HCT116 (cell line): ENCODE results near the gene QRICH1. TPM values are rescaled to one million over a fixed set of nuclear protein-coding genes. Genes with fewer than 3 reads are reported as not detected.

Source experiments
- ATAC-seq: fragments of 200-7000 bp; cut with Tn5 transposase; 2 replicates; pipeline ENCODE4 v1.9.1; 2020; ENCODE audit warnings: mild to moderate bottlenecking, moderate library complexity
- BruUV-seq: library from RNA; stranded (reverse); fragments of 400-500 nt; replicated peaks from 2 replicates; lab custom pipeline; 2021; lab: Mats Ljungman, UMichigan
- CTCF ChIA-PET: fragments of 300-600 bp; sonication (Branson Sonifier 250); formaldehyde crosslinking; loops from one replicate; lab custom pipeline; 2021; ENCODE audit warnings: antibody characterized with exemption; lab: Charles Lee
- POLR2A ChIA-PET: fragments of 300-600, 350-600 bp; sonication (Branson Sonifier 250); formaldehyde crosslinking; loops from one replicate; lab custom pipeline; 2021; ENCODE audit warnings: antibody characterized with exemption; lab: Charles Lee
- RAD21 ChIA-PET, 2 experiments: fragments of 300-600 bp; sonication (Branson Sonifier 250); formaldehyde crosslinking; loops; one replicate each; lab custom pipeline; 2023; ENCODE audit warnings: low total read pairs in 2 of 2; ENCODE audit not compliant: uncharacterized antibody in 2 of 2, unreplicated experiment in 2 of 2, low non-redundant PET in 1 of 2; lab: Charles Lee
- DNase-seq: peaks from one replicate; pipeline ENCODE4 v3.0.0-alpha.2; 2010; ENCODE audit warnings: low read depth, low spot score
- H2AFZ ChIP-seq: fragments of 200-600 bp; shearing (Covaris generic), sonication (generic); 2 replicates; pipeline ENCODE4 v1.6.1; 2017; ENCODE audit warnings: low read depth, mixed run types, mixed read lengths, antibody characterized with exemption, low read length; ENCODE audit not compliant: poor library complexity, severe bottlenecking
- H3K27ac ChIP-seq: 2 replicates; pipeline ENCODE4 v1.5.1; 2012; ENCODE audit warnings: low read depth, low read length
- H3K27me3 ChIP-seq: fragments of 200-600 bp; sonication (generic); 2 replicates; pipeline ENCODE4 v1.6.1; 2016; ENCODE audit warnings: mixed run types, low read length, mixed read lengths; ENCODE audit not compliant: insufficient read depth
- H3K36me3 ChIP-seq, 2 experiments: fragments of 200-500 bp in 1 of 2; fragments of 200-600 bp in 1 of 2; sonication (Bioruptor generic) in 1 of 2; sonication (generic) in 1 of 2; 2 replicates each; pipeline versions ENCODE4 v1.5.1 to v1.6.1; 2014 to 2016; ENCODE audit warnings: low read length in 2 of 2, inconsistent platforms in 1 of 2, mixed read lengths in 1 of 2, mixed run types in 1 of 2; ENCODE audit not compliant: insufficient read depth in 2 of 2, control insufficient read depth in 1 of 2
- H3K4me1 ChIP-seq, 2 experiments: fragments of 200-600 bp in 1 of 2; sonication (generic) in 1 of 2; 2 replicates each; pipeline versions ENCODE4 v1.5.1 to v1.6.1; 2012 to 2017; ENCODE audit warnings: low read length in 2 of 2, inconsistent platforms in 1 of 2, mild to moderate bottlenecking in 1 of 2, mixed read lengths in 1 of 2, mixed run types in 1 of 2, moderate library complexity in 1 of 2; ENCODE audit not compliant: insufficient read depth in 2 of 2, control insufficient read depth in 1 of 2
- H3K4me2 ChIP-seq: fragments of 200-600 bp; sonication (generic); 2 replicates; pipeline ENCODE4 v1.6.1; 2017; ENCODE audit warnings: mixed run types, low read length, mixed read lengths
- H3K4me3 ChIP-seq, 2 experiments: fragments of 200-600 bp in 1 of 2; sonication (generic) in 1 of 2; replicated peaks in 1 of 2; 2 replicates each; pipeline ENCODE4 v1.5.1; 2011 to 2016; ENCODE audit warnings: low read length in 2 of 2, control low read depth in 1 of 2, low read depth in 1 of 2, mild to moderate bottlenecking in 1 of 2, mixed read lengths in 1 of 2, mixed run types in 1 of 2
- H3K79me2 ChIP-seq: fragments of 200-600 bp; sonication (generic); 2 replicates; pipeline ENCODE4 v1.6.1; 2017; ENCODE audit warnings: mild to moderate bottlenecking, mixed run types, low read length, moderate library complexity, mixed read lengths; ENCODE audit not compliant: insufficient read depth
- H3K9ac ChIP-seq: fragments of 200-600 bp; sonication (generic); 2 replicates; pipeline ENCODE4 v1.6.1; 2016; ENCODE audit warnings: low read length, mixed read lengths
- H3K9me2 ChIP-seq: fragments of 200-600 bp; sonication (generic), shearing (Covaris generic); 2 replicates; pipeline ENCODE4 v1.6.1; 2017; ENCODE audit warnings: mixed run types, mild to moderate bottlenecking, moderate library complexity; ENCODE audit not compliant: insufficient read depth
- H3K9me3 ChIP-seq, 2 experiments: fragments of 200-500 bp in 1 of 2; fragments of 200-600 bp in 1 of 2; sonication (Bioruptor generic) in 1 of 2; sonication (generic) in 1 of 2; 2 replicates each; pipeline ENCODE4 v1.6.1; 2014 to 2017; ENCODE audit warnings: low read length in 2 of 2, mixed read lengths in 2 of 2, inconsistent platforms in 1 of 2, low read depth in 1 of 2, mild to moderate bottlenecking in 1 of 2, mixed run types in 1 of 2, moderate library complexity in 1 of 2; ENCODE audit not compliant: control insufficient read depth in 1 of 2, insufficient read depth in 1 of 2
- H4K20me1 ChIP-seq: fragments of 200-600 bp; sonication (generic), shearing (Covaris generic); 2 replicates; pipeline ENCODE4 v1.6.1; 2017; ENCODE audit warnings: mixed run types, mild to moderate bottlenecking, moderate library complexity; ENCODE audit not compliant: insufficient read depth
- CBX3 ChIP-seq: IDR thresholded peaks from 2 replicates; pipeline ENCODE4 v1.6.1; 2012; ENCODE audit warnings: low read depth
- CEBPB ChIP-seq: IDR thresholded peaks from 2 replicates; pipeline ENCODE4 v1.6.1; 2012; ENCODE audit warnings: low read depth
- EGR1 ChIP-seq: IDR thresholded peaks from 2 replicates; pipeline ENCODE4 v1.6.1; 2012; ENCODE audit warnings: low read depth
- EZH2 ChIP-seq: fragments of 200-600 bp; sonication (generic); IDR thresholded peaks from 2 replicates; pipeline ENCODE4 v1.6.1; 2017; ENCODE audit warnings: antibody characterized with exemption, mixed run types
- EZH2phosphoT487 ChIP-seq: fragments of 200-600 bp; IDR thresholded peaks from 2 replicates; pipeline ENCODE4 v1.6.1; 2018; ENCODE audit warnings: antibody characterized with exemption, borderline replicate concordance
- JUND ChIP-seq: IDR thresholded peaks from 2 replicates; pipeline ENCODE4 v1.6.1; 2012
- MAX ChIP-seq: IDR thresholded peaks from 2 replicates; pipeline ENCODE4 v1.6.1; 2012
- POLR2A ChIP-seq: IDR thresholded peaks from 2 replicates; pipeline ENCODE4 v1.7.0; 2011; ENCODE audit warnings: borderline replicate concordance; ENCODE audit not compliant: insufficient read depth, insufficient read length; ENCODE audit errors: extremely low read depth
- POLR2AphosphoS5 ChIP-seq: IDR thresholded peaks from 2 replicates; pipeline ENCODE4 v1.6.1; 2011; ENCODE audit warnings: mild to moderate bottlenecking, low read depth, low read length, moderate library complexity
- RAD21 ChIP-seq: IDR thresholded peaks from 2 replicates; pipeline ENCODE4 v1.6.1; 2012; ENCODE audit warnings: low read depth, mild to moderate bottlenecking
- REST ChIP-seq: IDR thresholded peaks from 2 replicates; pipeline ENCODE4 v1.6.1; 2012; ENCODE audit warnings: low read depth
- SIN3A ChIP-seq: IDR thresholded peaks from 2 replicates; pipeline ENCODE4 v1.6.1; 2012; ENCODE audit warnings: low read depth
- SRF ChIP-seq: IDR thresholded peaks from 2 replicates; pipeline ENCODE4 v1.6.1; 2012; ENCODE audit warnings: low read depth
- YY1 ChIP-seq: IDR thresholded peaks from 2 replicates; pipeline ENCODE4 v1.6.1; 2011; ENCODE audit warnings: low read length, low read depth, moderate library complexity, mild to moderate bottlenecking; ENCODE audit not compliant: insufficient replicate concordance; ENCODE audit errors: extremely low read depth
- ZBTB33 ChIP-seq: IDR thresholded peaks from 2 replicates; pipeline ENCODE4 v1.6.1; 2011; ENCODE audit warnings: mild to moderate bottlenecking, low read length, moderate library complexity; ENCODE audit not compliant: insufficient replicate concordance; ENCODE audit errors: extremely low read depth
- ZNF274 ChIP-seq: fragments of 200-500 bp; sonication (Bioruptor generic); IDR thresholded peaks from 2 replicates; pipeline ENCODE4 v1.6.1; 2014; ENCODE audit warnings: mild to moderate bottlenecking, low read depth, low read length, inconsistent platforms
- intact Hi-C: fragments of 100-400 bp; cut with micrococcal nuclease; formaldehyde crosslinking; loops from 2 replicates; pipeline ENCODE4 v1.10.0; 2022
- total RNA-seq: library from RNA; stranded (reverse); gene quantifications from one replicate; pipeline ENCODE4 v1.2.1, GENCODE V29; 2021; ENCODE audit not compliant: unreplicated experiment
- TF ChIP-seq, protein P1 (sequence below): IDR thresholded peaks from 2 replicates; pipeline ENCODE4 v1.6.1; 2012

Gene QRICH1
- total RNA-seq, 1 experiment from 2014 or later = 105 TPM

GRCh38 chr3:49104427-49105291 lies 10.8 kb upstream of the QRICH1 start, which contains the start of gene QARS1 (continued):
- peak; percentile 92 for TF ChIP-seq YY1
- no peak for TF ChIP-seq CBX3
- TF ChIP-seq MAX = peak; percentile 72; the same call in 1 of the 2 replicates
- peak; percentile 77; the same call in 1 of the 2 replicates for TF ChIP-seq SIN3A
- TF ChIP-seq ZNF274 = no peak
- no peak for TF ChIP-seq CEBPB
- no peak for TF ChIP-seq EZH2
- TF ChIP-seq POLR2AphosphoS5 = peak; percentile 89
- TF ChIP-seq, protein P1, sequence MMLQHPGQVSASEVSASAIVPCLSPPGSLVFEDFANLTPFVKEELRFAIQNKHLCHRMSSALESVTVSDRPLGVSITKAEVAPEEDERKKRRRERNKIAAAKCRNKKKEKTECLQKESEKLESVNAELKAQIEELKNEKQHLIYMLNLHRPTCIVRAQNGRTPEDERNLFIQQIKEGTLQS = no peak
- no peak for TF ChIP-seq SRF
- no peak for TF ChIP-seq EZH2phosphoT487

DNA sequence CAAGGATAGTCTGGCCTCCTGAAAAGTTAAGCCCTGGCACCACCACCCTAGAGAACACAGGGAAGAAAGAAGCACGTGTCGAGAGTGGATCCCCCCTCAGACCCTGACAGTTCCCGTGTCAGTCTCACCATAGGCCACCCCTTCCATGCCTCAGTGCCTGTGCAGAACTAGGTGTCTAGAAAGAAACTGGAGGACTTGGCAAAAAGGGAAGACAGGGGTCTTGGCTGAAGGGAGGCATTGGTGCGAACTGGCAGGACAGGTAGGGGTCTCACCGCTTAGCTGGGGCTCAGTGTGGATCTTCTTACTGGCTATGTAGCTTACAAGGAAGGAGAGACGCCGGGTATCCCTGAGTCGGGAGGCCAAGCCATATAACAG lies 10.2 kb upstream of the QRICH1 start:
- TF ChIP-seq RAD21 (no peak), SRF (no peak), EZH2 (no peak), REST (no peak), EZH2phosphoT487 (no peak), POLR2AphosphoS5 (no peak), JUND (no peak), YY1 (no peak), POLR2A (no peak), CEBPB (no peak), EGR1 (no peak), ZBTB33 (no peak)
- TF ChIP-seq, protein P1 = no peak
- POLR2A ChIA-PET = interaction anchor here (1.4 to 2.1 kb wide), 2 partner anchors 10 to 17 kb away, joined by 3 to 11 read pairs; partner anchors contain the start of genes QRICH1 and USP19
- peaks cover 23% of the 10 kb centered on the region for H3K79me2 ChIP-seq
- peaks cover 31 to 36% of the 10 kb centered on the region in 2 experiments for H3K36me3 ChIP-seq
- H3K27ac ChIP-seq = peak overlapping the region; percentile 79
- H3K27me3 ChIP-seq = no peaks in the 10 kb centered on the region
- H3K4me2 ChIP-seq = peak overlapping the region; percentile 96
- peak overlapping the region; percentile 93 to 97 for H3K4me3 ChIP-seq
- H3K9me3 ChIP-seq = no peaks in the 10 kb centered on the region
- intact Hi-C loops = no loop called here
- peak overlapping the region; percentile 92 for H3K9ac ChIP-seq
- peak overlapping the region; percentile 39 for H2AFZ ChIP-seq
- DNase-seq = no peak
- RAD21 ChIA-PET = interaction anchor here in 1 of 2 experiments (1.3 kb wide), 1 partner anchor 10 kb away, joined by 3 read pairs; no protein-coding TSS in a partner anchor
- H3K4me1 ChIP-seq = peaks cover 9 to 20% of the 10 kb centered on the region in 2 experiments; a peak in 3 of 4 replicates
- ATAC-seq = no peak; the same call in 1 of the 2 replicates
- no peaks in the 10 kb centered on the region for H4K20me1 ChIP-seq
- CTCF ChIA-PET = interaction anchor here (1.6 kb wide), 1 partner anchor 10 kb away, joined by 6 read pairs; the partner anchor contains the start of gene QRICH1
- TSS peak; percentile 65 for BruUV-seq
- no peaks in the 10 kb centered on the region for H3K9me2 ChIP-seq
